ENCODE results near the gene ACSS1.

ACSS1 gene

GRCh38 chr20:24969186-24970029, 88.5 kb downstream of the ACSS1 start:
- Histone ChIP-seq H3K9ac (ENCODE audit: low read length) (no peak overlapping the region), H3K4me1 (ENCODE audit: control insufficient read depth, insufficient read depth, low read length) (peaks cover 8% of the 10 kb centered on the region), H3K9me3 (ENCODE audit: control insufficient read depth, low read length) (no peaks in the 10 kb centered on the region), H3K36me3 (ENCODE audit: control insufficient read depth, insufficient read depth, low read length, severe bottlenecking) (peaks cover 96% of the 10 kb centered on the region), H3K4me3 (ENCODE audit: low read length) (no peak overlapping the region), H3K27me3 (replicated peaks; ENCODE audit: control insufficient read depth, insufficient read depth, low read length) (no peaks in the 10 kb centered on the region)
- DNase-seq (ENCODE audit: low read depth): no peak

- no peaks in the 10 kb centered on the region for H3K9me3 ChIP-seq (ENCODE audit: control insufficient read depth, low read length)
- H3K27me3 ChIP-seq (replicated peaks; ENCODE audit: control insufficient read depth, insufficient read depth, low read length): no peaks in the 10 kb centered on the region
- H3K4me3 ChIP-seq (ENCODE audit: low read length): no peak overlapping the region
- peaks cover 96% of the 10 kb centered on the region for H3K36me3 ChIP-seq (ENCODE audit: control insufficient read depth, insufficient read depth, low read length, severe bottlenecking)
- H3K9ac ChIP-seq (ENCODE audit: low read length): no peak overlapping the region
- DNase-seq (ENCODE audit: low read depth): no peak
- no peaks in the 10 kb centered on the region for H3K4me1 ChIP-seq (ENCODE audit: control insufficient read depth, insufficient read depth, low read length)
Observed at GRCh38 chr20:24968278-24968800, 89.6 kb downstream of the ACSS1 start.

GRCh38 chr20:24966317-24967012, 91.5 kb downstream of the ACSS1 start:
- Histone ChIP-seq H3K9ac (ENCODE audit: low read length) (no peak overlapping the region), H3K36me3 (ENCODE audit: control insufficient read depth, insufficient read depth, low read length, severe bottlenecking) (peaks cover 96% of the 10 kb centered on the region), H3K27me3 (replicated peaks; ENCODE audit: control insufficient read depth, insufficient read depth, low read length) (no peaks in the 10 kb centered on the region), H3K4me3 (ENCODE audit: low read length) (no peak overlapping the region), H3K9me3 (ENCODE audit: control insufficient read depth, low read length) (no peaks in the 10 kb centered on the region), H3K4me1 (ENCODE audit: control insufficient read depth, insufficient read depth, low read length) (no peaks in the 10 kb centered on the region)
- DNase-seq (ENCODE audit: low read depth): no peak

DNA sequence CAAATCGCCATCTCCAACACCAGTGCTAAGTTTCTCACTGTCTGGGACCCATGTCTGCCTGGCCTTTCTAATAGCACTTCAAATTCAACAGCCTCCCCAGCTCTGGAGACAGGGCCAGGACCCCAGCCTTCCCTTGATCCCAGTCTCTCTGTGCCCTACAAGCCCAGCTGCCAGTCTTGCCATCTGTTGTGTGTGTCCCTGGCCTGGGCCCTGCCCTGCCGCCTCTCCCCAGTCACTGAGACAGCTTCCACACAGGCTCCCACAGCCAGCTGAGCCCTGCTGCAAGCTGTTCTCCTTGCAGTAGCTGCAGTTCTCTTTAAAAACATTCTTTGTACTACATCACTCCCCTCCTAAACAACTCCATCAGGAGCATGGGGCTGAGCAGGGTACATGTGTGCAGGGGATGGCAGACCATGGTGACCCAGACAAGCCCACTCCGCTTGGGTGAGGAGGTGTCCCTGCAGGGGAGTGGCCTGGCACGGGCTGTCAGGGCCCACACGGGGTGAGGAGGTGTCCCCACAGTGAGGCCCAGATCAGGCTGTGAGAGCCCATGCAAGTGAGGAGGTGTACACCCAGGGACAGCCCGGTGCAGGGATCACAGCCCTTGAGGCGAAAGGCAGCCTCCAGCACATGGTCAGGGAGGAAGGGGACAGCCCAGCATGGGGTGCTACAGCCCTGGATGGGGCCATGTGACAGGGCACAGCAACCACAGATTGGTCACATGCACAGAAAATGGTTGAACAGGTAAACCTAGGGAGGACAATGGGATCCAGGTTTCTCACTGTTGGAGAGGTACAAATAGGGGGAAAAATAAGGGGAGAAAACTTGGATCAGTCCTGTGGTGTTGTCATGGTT, 92.6 kb downstream of the ACSS1 start:
- Histone ChIP-seq H3K27me3 (replicated peaks; ENCODE audit: control insufficient read depth, insufficient read depth, low read length) (no peaks in the 10 kb centered on the region), H3K4me1 (ENCODE audit: control insufficient read depth, insufficient read depth, low read length) (no peaks in the 10 kb centered on the region), H3K9me3 (ENCODE audit: control insufficient read depth, low read length) (no peaks in the 10 kb centered on the region), H3K9ac (ENCODE audit: low read length) (no peak overlapping the region), H3K36me3 (ENCODE audit: control insufficient read depth, insufficient read depth, low read length, severe bottlenecking) (peaks cover 94% of the 10 kb centered on the region), H3K4me3 (ENCODE audit: low read length) (no peak overlapping the region)
- DNase-seq (ENCODE audit: low read depth): no peak

- Histone ChIP-seq H3K4me3 (ENCODE audit: low read length) (no peak overlapping the region), H3K9ac (ENCODE audit: low read length) (no peak overlapping the region), H3K4me1 (ENCODE audit: control insufficient read depth, insufficient read depth, low read length) (no peaks in the 10 kb centered on the region), H3K9me3 (ENCODE audit: control insufficient read depth, low read length) (no peaks in the 10 kb centered on the region), H3K27me3 (replicated peaks; ENCODE audit: control insufficient read depth, insufficient read depth, low read length) (no peaks in the 10 kb centered on the region), H3K36me3 (ENCODE audit: control insufficient read depth, insufficient read depth, low read length, severe bottlenecking) (peaks cover 94% of the 10 kb centered on the region)
- DNase-seq (ENCODE audit: low read depth): no peak
Observed at GRCh38 chr20:24964506-24964840, 93.5 kb downstream of the ACSS1 start.

GRCh38 chr20:24963672-24964505, 94.0 kb downstream of the ACSS1 start:
- Histone ChIP-seq H3K27me3 (replicated peaks; ENCODE audit: control insufficient read depth, insufficient read depth, low read length) (no peaks in the 10 kb centered on the region), H3K4me1 (ENCODE audit: control insufficient read depth, insufficient read depth, low read length) (no peaks in the 10 kb centered on the region), H3K9ac (ENCODE audit: low read length) (no peak overlapping the region), H3K36me3 (ENCODE audit: control insufficient read depth, insufficient read depth, low read length, severe bottlenecking) (peaks cover 93% of the 10 kb centered on the region), H3K4me3 (ENCODE audit: low read length) (no peak overlapping the region), H3K9me3 (ENCODE audit: control insufficient read depth, low read length) (no peaks in the 10 kb centered on the region)
- no peak for DNase-seq (ENCODE audit: low read depth)

DNA sequence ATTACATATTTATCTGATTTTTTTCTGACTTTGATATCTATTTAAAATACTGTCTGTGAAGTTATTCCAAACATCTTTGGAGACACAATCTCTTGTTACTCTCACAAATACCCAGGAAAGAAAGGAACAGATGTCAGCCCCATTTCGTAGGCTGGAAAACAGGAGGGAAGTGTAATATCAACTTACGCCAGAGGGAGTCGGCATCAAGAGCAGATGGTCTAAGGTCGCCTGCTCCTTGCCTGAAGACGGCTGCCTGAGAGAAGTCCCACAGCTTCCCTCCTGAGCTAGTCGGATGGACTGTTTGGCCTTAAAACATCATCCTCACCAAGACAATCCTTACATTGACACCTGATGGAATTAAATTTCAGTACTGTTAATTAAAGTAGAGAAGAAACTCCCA, 95.4 kb downstream of the ACSS1 start:
- no peak overlapping the region for H3K9ac ChIP-seq (ENCODE audit: low read length)
- DNase-seq (ENCODE audit: low read depth): no peak
- H3K4me1 ChIP-seq (ENCODE audit: control insufficient read depth, insufficient read depth, low read length): peaks cover 7% of the 10 kb centered on the region
- no peaks in the 10 kb centered on the region for H3K9me3 ChIP-seq (ENCODE audit: control insufficient read depth, low read length)
- peaks cover 93% of the 10 kb centered on the region for H3K36me3 ChIP-seq (ENCODE audit: control insufficient read depth, insufficient read depth, low read length, severe bottlenecking)
- no peaks in the 10 kb centered on the region for H3K27me3 ChIP-seq (replicated peaks; ENCODE audit: control insufficient read depth, insufficient read depth, low read length)
- no peak overlapping the region for H3K4me3 ChIP-seq (ENCODE audit: low read length)

- no peak for DNase-seq (ENCODE audit: low read depth)
- Histone ChIP-seq H3K36me3 (ENCODE audit: control insufficient read depth, insufficient read depth, low read length, severe bottlenecking) (peaks cover 93% of the 10 kb centered on the region), H3K27me3 (replicated peaks; ENCODE audit: control insufficient read depth, insufficient read depth, low read length) (no peaks in the 10 kb centered on the region), H3K9me3 (ENCODE audit: control insufficient read depth, low read length) (no peaks in the 10 kb centered on the region), H3K4me3 (ENCODE audit: low read length) (no peak overlapping the region), H3K4me1 (ENCODE audit: control insufficient read depth, insufficient read depth, low read length) (peaks cover 10% of the 10 kb centered on the region), H3K9ac (ENCODE audit: low read length) (no peak overlapping the region)
Observed at GRCh38 chr20:24962182-24962492, 95.8 kb downstream of the ACSS1 start.

GRCh38 chr20:24961384-24962181, 96.4 kb downstream of the ACSS1 start:
- no peak for DNase-seq (ENCODE audit: low read depth)
- no peaks in the 10 kb centered on the region for H3K9me3 ChIP-seq (ENCODE audit: control insufficient read depth, low read length)
- no peak overlapping the region for H3K9ac ChIP-seq (ENCODE audit: low read length)
- no peaks in the 10 kb centered on the region for H3K27me3 ChIP-seq (replicated peaks; ENCODE audit: control insufficient read depth, insufficient read depth, low read length)
- H3K4me1 ChIP-seq (ENCODE audit: control insufficient read depth, insufficient read depth, low read length): peaks cover 10% of the 10 kb centered on the region
- no peak overlapping the region for H3K4me3 ChIP-seq (ENCODE audit: low read length)
- peaks cover 93% of the 10 kb centered on the region for H3K36me3 ChIP-seq (ENCODE audit: control insufficient read depth, insufficient read depth, low read length, severe bottlenecking)

DNA sequence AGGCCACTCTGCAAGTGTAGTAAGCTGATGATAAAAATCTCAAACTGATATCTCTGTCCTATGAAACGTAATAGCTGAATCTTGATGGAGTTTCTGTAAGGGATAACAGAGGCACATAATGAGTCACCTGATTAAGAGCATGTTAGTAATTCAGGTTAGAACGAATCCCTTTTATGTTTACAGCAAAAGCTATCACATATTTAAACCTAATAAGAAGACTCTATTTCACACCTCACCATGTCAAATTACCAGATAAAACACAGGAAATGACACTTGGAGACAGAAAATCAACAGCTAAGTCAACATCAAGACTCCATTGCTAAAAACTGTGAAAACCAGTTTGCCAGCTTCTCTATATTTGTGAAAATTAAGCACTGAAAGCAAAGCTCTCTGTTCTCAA, 97.1 kb downstream of the ACSS1 start:
- H3K36me3 ChIP-seq (ENCODE audit: control insufficient read depth, insufficient read depth, low read length, severe bottlenecking): peaks cover 93% of the 10 kb centered on the region
- H3K4me1 ChIP-seq (ENCODE audit: control insufficient read depth, insufficient read depth, low read length): peaks cover 10% of the 10 kb centered on the region
- H3K27me3 ChIP-seq (replicated peaks; ENCODE audit: control insufficient read depth, insufficient read depth, low read length): no peaks in the 10 kb centered on the region
- H3K4me3 ChIP-seq (ENCODE audit: low read length): no peak overlapping the region
- no peaks in the 10 kb centered on the region for H3K9me3 ChIP-seq (ENCODE audit: control insufficient read depth, low read length)
- H3K9ac ChIP-seq (ENCODE audit: low read length): no peak overlapping the region
- DNase-seq (ENCODE audit: low read depth): no peak
